ENCODE measurements around the gene NACC2. TPM values are rescaled to one million over a fixed set of nuclear protein-coding genes. Genes with fewer than 3 reads are reported as not detected.

The NACC2 gene
- total and polyA plus RNA-seq, 2 of the 8 experiments (the other 6 are each of a cell fraction or from before 2014, with no cell fraction given) = 8.3 to 14.0 TPM

DNA sequence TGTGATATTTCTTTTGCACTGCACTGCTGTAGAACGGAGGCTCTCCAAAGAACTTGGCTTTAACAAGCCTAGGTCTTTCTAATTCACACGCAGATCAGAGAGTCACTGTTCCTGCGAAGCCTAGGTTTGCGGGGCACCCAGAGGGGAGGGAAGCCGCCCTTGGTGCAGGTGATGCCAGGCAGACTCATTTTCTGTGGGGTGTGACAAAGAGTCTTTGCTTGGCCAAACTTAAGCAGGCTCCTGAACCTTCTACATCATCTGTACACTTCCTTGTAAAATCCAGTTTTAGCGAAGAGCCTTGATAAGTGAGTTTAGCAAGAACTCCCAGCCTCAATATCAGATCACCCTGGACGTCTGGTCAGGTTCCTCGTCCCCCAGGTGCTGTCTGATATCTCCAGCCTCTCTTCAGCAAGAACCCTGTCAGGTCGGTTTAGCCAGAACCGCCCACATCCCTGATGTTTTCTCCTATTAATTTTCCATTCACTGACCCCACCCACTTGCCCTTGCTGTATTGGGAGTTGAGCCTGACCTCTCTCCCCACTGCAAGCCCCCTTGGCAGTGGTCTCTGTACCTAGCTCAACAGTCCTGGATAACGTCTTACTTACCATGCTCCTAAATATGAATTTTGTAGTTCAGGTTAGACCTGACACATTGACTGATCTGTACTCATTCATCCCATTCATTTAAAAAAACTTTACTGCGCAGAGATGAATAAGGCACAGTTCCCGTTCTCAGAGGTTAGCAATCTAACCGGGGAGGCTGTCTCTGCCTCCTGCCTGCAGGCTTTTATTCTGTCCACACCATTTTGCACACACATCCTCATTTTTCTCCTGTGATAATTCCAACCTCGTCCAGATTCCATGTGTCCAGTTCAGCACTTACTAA is 133.0 kb downstream of the NACC2 start:
- no peak overlapping the region for H3K4ac ChIP-seq (replicated peaks; ENCODE audit: insufficient read length, low read depth, low read length)
- H3K14ac ChIP-seq (ENCODE audit: insufficient read length) = no peak overlapping the region
- no peak overlapping the region for H4K8ac ChIP-seq (ENCODE audit: extremely low read depth, insufficient read depth, low read length)
- H4K20me1 ChIP-seq (replicated peaks in 1 of 2; ENCODE audit: control insufficient read depth in 1 of 2, insufficient read depth in 2 of 2, low read length in 2 of 2) = peaks cover 4 to 11% of the 10 kb centered on the region in 2 experiments
- H3K27ac ChIP-seq (ENCODE audit: low read depth, low read length) = no peak overlapping the region
- H3K23me2 ChIP-seq (ENCODE audit: low read depth, low read length) = peaks cover 1% of the 10 kb centered on the region
- WGBS, 2 experiments (ENCODE audit: extremely low coverage in 1 of 2, insufficient coverage in 1 of 2, insufficient read length in 1 of 2, insufficient replicate concordance in 2 of 2, low coverage in 1 of 2, low lambda C conversion rate in 2 of 2, missing lambda C conversion rate in 1 of 2) = 68% methylated on average over 15 of the region's 15 CpGs; no CpG with 5 or more reads in 1 of the 2 experiments
- H2BK12ac ChIP-seq (ENCODE audit: low read depth, low read length) = no peak overlapping the region
- peak overlapping the region; percentile 58 to 78 for H3K4me2 ChIP-seq (ENCODE audit: insufficient read depth in 1 of 2, low read depth in 2 of 2, low read length in 2 of 2)
- H2BK20ac ChIP-seq (ENCODE audit: low read length) = no peak overlapping the region
- peaks cover 5% of the 10 kb centered on the region for H3K79me1 ChIP-seq (ENCODE audit: low read depth, low read length)
- no peak overlapping the region for H3K9ac ChIP-seq (replicated peaks in 1 of 4; ENCODE audit: extremely low read depth in 1 of 4, low read depth in 3 of 4, low read length in 3 of 4)
- H2BK120ac ChIP-seq (replicated peaks; ENCODE audit: low read depth, low read length) = no peak overlapping the region
- H2AK5ac ChIP-seq (ENCODE audit: low read depth, low read length) = no peak overlapping the region
- H2AFZ ChIP-seq (ENCODE audit: low read length) = peak overlapping the region; percentile 78
- H2BK5ac ChIP-seq (ENCODE audit: low read depth, low read length) = no peak overlapping the region
- no peak for FAIRE-seq
- peak overlapping the region; percentile 22 to 53 (median 39); a peak in 5 of 8 replicates for H3K4me3 ChIP-seq (ENCODE audit: extremely low read depth in 1 of 4, insufficient read depth in 2 of 4, low read depth in 3 of 4, low read length in 4 of 4)
- H3K36me3 ChIP-seq (ENCODE audit: control insufficient read depth in 2 of 4, insufficient read depth in 4 of 4, low read length in 3 of 4) = no peaks in the 10 kb centered on the region
- peak overlapping the region; percentile 8 for H4K91ac ChIP-seq (replicated peaks; ENCODE audit: insufficient read length, low read length)
- peaks cover 4 to 7% (median 5%) of the 10 kb centered on the region in 4 experiments; a peak in 5 of 7 replicates for H3K4me1 ChIP-seq (replicated peaks in 1 of 4; ENCODE audit: control insufficient read depth in 3 of 4, insufficient read depth in 4 of 4, low read length in 3 of 4)
- CTCF ChIA-PET (ENCODE audit: partially characterized antibody) = interaction anchor here (0.6 to 2.1 kb wide), 4 partner anchors 160 to 359 kb away, joined by 3 to 8 read pairs (median 3); no protein-coding TSS in a partner anchor
- H3K27me3 ChIP-seq (replicated peaks in 1 of 4; ENCODE audit: control insufficient read depth in 3 of 4, extremely low read depth in 1 of 4, insufficient read depth in 3 of 4, low read length in 3 of 4) = no peaks in the 10 kb centered on the region
- H3K18ac ChIP-seq (ENCODE audit: extremely low read depth, low read length) = no peak overlapping the region
- H3K23ac ChIP-seq (ENCODE audit: insufficient read length) = no peak overlapping the region
- H3K56ac ChIP-seq (replicated peaks; ENCODE audit: insufficient read length, low read depth, low read length) = no peak overlapping the region
- POLR2A ChIA-PET (ENCODE audit: partially characterized antibody) = interaction anchor here (0.8 to 1.9 kb wide), 3 partner anchors 8 to 170 kb away, joined by 3 to 5 read pairs (median 3); no protein-coding TSS in a partner anchor
- H4K5ac ChIP-seq (ENCODE audit: insufficient read length, low read depth, low read length) = no peak overlapping the region
- no peaks in the 10 kb centered on the region for H3K9me3 ChIP-seq (ENCODE audit: insufficient read depth in 2 of 2, low read depth in 1 of 2, low read length in 1 of 2)
- H3K79me2 ChIP-seq (ENCODE audit: control insufficient read depth in 1 of 2, insufficient read depth in 2 of 2, low read length in 2 of 2) = peaks cover 5 to 32% of the 10 kb centered on the region in 2 experiments
- H2BK15ac ChIP-seq (ENCODE audit: low read length) = no peak overlapping the region
- DNase-seq (ENCODE audit: low read depth in 1 of 2, low spot score in 2 of 2) = no peak
